Keratinocyte (primary cell): Measurements from ENCODE around the gene PPARA.

Experiments used
- EZH2 ChIP-seq: IDR thresholded peaks from one replicate; pipeline ENCODE4 v1.6.1; 2012; ENCODE audit warnings: inconsistent platforms, mild to moderate bottlenecking, low read length, moderate library complexity
- TF ChIP-seq, protein P1 (sequence below), 3 experiments: IDR thresholded peaks in 1 of 3; conservative IDR thresholded peaks in 1 of 3; optimal IDR thresholded peaks in 1 of 3; 2 replicates in 2 of 3; 3 replicates in 1 of 3; pipeline versions ENCODE3 to v1.5.1; 2011; ENCODE audit warnings: low read length in 3 of 3, mild to moderate bottlenecking in 3 of 3, moderate library complexity in 2 of 3, control low read depth in 1 of 3, inconsistent platforms in 1 of 3; ENCODE audit not compliant: insufficient read depth in 2 of 3; ENCODE audit errors: extremely low read depth in 1 of 3

DNA sequence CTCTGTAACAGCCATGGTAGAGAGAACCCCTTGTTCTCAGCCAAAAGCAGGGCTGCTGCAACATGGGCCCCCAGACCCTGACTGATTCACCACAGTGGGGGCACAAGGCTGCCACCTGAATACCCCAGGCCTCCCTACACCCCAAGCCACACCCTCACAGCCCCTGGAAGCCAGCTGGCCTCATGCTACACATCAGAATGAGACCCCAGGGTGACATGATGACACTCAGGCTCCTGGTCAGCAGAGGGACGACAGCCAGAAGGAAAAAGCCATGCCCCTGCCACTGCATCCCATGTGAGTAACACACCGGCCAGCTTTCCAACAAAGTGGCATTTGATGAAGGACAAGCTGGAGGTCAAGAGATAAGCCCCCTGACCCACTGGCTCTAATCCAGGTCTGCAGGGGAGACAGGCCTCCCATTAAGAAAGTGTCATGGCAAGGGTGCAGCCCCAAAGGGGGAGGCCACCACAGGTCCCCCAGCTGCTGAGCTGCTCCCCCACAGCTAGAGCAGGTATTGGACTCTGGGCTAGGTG lies 97.2 kb downstream of the PPARA start:
- TF ChIP-seq, protein P1, sequence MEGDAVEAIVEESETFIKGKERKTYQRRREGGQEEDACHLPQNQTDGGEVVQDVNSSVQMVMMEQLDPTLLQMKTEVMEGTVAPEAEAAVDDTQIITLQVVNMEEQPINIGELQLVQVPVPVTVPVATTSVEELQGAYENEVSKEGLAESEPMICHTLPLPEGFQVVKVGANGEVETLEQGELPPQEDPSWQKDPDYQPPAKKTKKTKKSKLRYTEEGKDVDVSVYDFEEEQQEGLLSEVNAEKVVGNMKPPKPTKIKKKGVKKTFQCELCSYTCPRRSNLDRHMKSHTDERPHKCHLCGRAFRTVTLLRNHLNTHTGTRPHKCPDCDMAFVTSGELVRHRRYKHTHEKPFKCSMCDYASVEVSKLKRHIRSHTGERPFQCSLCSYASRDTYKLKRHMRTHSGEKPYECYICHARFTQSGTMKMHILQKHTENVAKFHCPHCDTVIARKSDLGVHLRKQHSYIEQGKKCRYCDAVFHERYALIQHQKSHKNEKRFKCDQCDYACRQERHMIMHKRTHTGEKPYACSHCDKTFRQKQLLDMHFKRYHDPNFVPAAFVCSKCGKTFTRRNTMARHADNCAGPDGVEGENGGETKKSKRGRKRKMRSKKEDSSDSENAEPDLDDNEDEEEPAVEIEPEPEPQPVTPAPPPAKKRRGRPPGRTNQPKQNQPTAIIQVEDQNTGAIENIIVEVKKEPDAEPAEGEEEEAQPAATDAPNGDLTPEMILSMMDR (optimal IDR thresholded peaks at IDR 0.05 in 1 of 3, IDR thresholded peaks at IDR 0.05 in 1 of 3, conservative IDR thresholded peaks at IDR 0.05 in 1 of 3; ENCODE audit: extremely low read depth in 1 of 3, insufficient read depth in 2 of 3, low read length in 3 of 3) = no peak
- TF ChIP-seq EZH2 = no peak
